Duodenal mucosa (tissue), 2 donors: Measurements from ENCODE around the gene RBM12.
"Not testable (repeated sequence)": the region's sequence is repeated elsewhere in the genome, so short reads cannot be mapped to it uniquely, and the experiment has no call there.

Experiments used
- H3K27ac ChIP-seq: one replicate; pipeline ENCODE4 v1.7.0; 2013; ENCODE audit warnings: low read depth, low read length
- H3K27me3 ChIP-seq, 2 donors: one replicate each; pipeline ENCODE4 v1.7.0; 2013; ENCODE audit warnings: low read length in 2 of 2, control low read depth in 1 of 2; ENCODE audit not compliant: insufficient read depth in 2 of 2, control insufficient read depth in 1 of 2
- H3K36me3 ChIP-seq, 2 donors: one replicate each; pipeline ENCODE4 v1.7.0; 2013; ENCODE audit warnings: low read length in 2 of 2, control low read depth in 1 of 2; ENCODE audit not compliant: insufficient read depth in 2 of 2, control insufficient read depth in 1 of 2
- H3K4me1 ChIP-seq, 2 donors: one replicate each; pipeline ENCODE4 v1.7.0; 2013; ENCODE audit warnings: low read length in 2 of 2, control low read depth in 1 of 2; ENCODE audit not compliant: insufficient read depth in 2 of 2, control insufficient read depth in 1 of 2
- H3K4me3 ChIP-seq, 2 donors: one replicate each; pipeline ENCODE4 v1.7.0; 2013; ENCODE audit warnings: low read length in 2 of 2, low read depth in 1 of 2
- H3K9ac ChIP-seq, 2 donors: one replicate each; pipeline ENCODE4 v1.7.0; 2013; ENCODE audit warnings: low read length in 2 of 2, low read depth in 1 of 2
- H3K9me3 ChIP-seq, 2 donors: one replicate each; pipeline ENCODE4 v1.7.0; 2013; ENCODE audit warnings: low read length in 2 of 2, control low read depth in 1 of 2; ENCODE audit not compliant: control insufficient read depth in 1 of 2

The RBM12 gene

GRCh38 chr20:35664466-35665206 is at the start of gene RBM12, which contains the start of gene CPNE1:
Gene RBM12 (minus strand): TSS chr20:35664900. CDS start chr20:35655322, 9,578 bp downstream.
Gene CPNE1 (minus strand): TSS chr20:35664900. CDS start chr20:35632923, 31,977 bp downstream.
- Histone ChIP-seq H3K27ac (peak within 1 kb of the TSS; percentile 97), H3K9me3 (no peaks in the 10 kb centered on the region), H3K27me3 (no peaks in the 10 kb centered on the region), H3K4me3 (peak within 1 kb of the TSS; percentile 80 to 100), H3K4me1 (peaks cover 35 to 43% of the 10 kb centered on the region in 2 donors), H3K9ac (peak within 1 kb of the TSS; percentile 85 to 100), H3K36me3 (peaks cover 3 to 11% of the 10 kb centered on the region in 2 donors)

GRCh38 chr20:35714127-35714526 is 49.4 kb upstream of the RBM12 start:
- Histone ChIP-seq H3K9me3 (no peaks in the 10 kb centered on the region), H3K4me3 (no peak overlapping the region), H3K36me3 (peaks cover 55 to 86% of the 10 kb centered on the region in 2 donors), H3K9ac (no peak overlapping the region), H3K27ac (no peak overlapping the region), H3K27me3 (no peaks in the 10 kb centered on the region), H3K4me1 (no peaks in the 10 kb centered on the region)

- not testable (repeated sequence) for H3K9me3 ChIP-seq, H3K4me1 ChIP-seq
- peaks cover 61 to 85% of the 10 kb centered on the region in 2 donors for H3K36me3 ChIP-seq
Measured at GRCh38 chr20:35713120-35713519, 48.4 kb upstream of the RBM12 start.

GRCh38 chr20:35711588-35712209 is 47.0 kb upstream of the RBM12 start:
- no peaks in the 10 kb centered on the region for H3K4me1 ChIP-seq
- H3K9ac ChIP-seq: no peak overlapping the region
- H3K36me3 ChIP-seq: peaks cover 61 to 84% of the 10 kb centered on the region in 2 donors
- no peaks in the 10 kb centered on the region for H3K9me3 ChIP-seq
- H3K27ac ChIP-seq: no peak overlapping the region
- H3K27me3 ChIP-seq: no peaks in the 10 kb centered on the region
- no peak overlapping the region for H3K4me3 ChIP-seq

More at GRCh38 chr20:35713120-35713519, 48.4 kb upstream of the RBM12 start:
- H3K9ac ChIP-seq, H3K27me3 ChIP-seq, H3K27ac ChIP-seq, H3K4me3 ChIP-seq: not testable (repeated sequence)

- H3K27ac ChIP-seq: no peak overlapping the region
Measured at GRCh38 chr20:35710884-35711587, 46.3 kb upstream of the RBM12 start.

GRCh38 chr20:35710039-35710438 is 45.3 kb upstream of the RBM12 start:
- Histone ChIP-seq H3K27me3 (no peaks in the 10 kb centered on the region), H3K9ac (no peak overlapping the region), H3K4me3 (no peak overlapping the region), H3K4me1 (no peaks in the 10 kb centered on the region), H3K9me3 (no peaks in the 10 kb centered on the region), H3K36me3 (peaks cover 61 to 84% of the 10 kb centered on the region in 2 donors), H3K27ac (no peak overlapping the region)

More at GRCh38 chr20:35710884-35711587, 46.3 kb upstream of the RBM12 start:
- Histone ChIP-seq H3K9me3 (no peaks in the 10 kb centered on the region), H3K9ac (no peak overlapping the region), H3K36me3 (peaks cover 62 to 84% of the 10 kb centered on the region in 2 donors), H3K4me1 (no peaks in the 10 kb centered on the region), H3K4me3 (no peak overlapping the region), H3K27me3 (no peaks in the 10 kb centered on the region)

GRCh38 chr20:35709259-35709658 is 44.6 kb upstream of the RBM12 start:
- peaks cover 66 to 85% of the 10 kb centered on the region in 2 donors for H3K36me3 ChIP-seq
- no peaks in the 10 kb centered on the region for H3K4me1 ChIP-seq
- H3K9ac ChIP-seq: no peak overlapping the region
- H3K27ac ChIP-seq: no peak overlapping the region
- no peaks in the 10 kb centered on the region for H3K27me3 ChIP-seq
- no peak overlapping the region for H3K4me3 ChIP-seq
- H3K9me3 ChIP-seq: no peaks in the 10 kb centered on the region

GRCh38 chr20:35708502-35708901 is 43.8 kb upstream of the RBM12 start:
- Histone ChIP-seq H3K9me3 (no peaks in the 10 kb centered on the region), H3K27ac (no peak overlapping the region), H3K36me3 (peaks cover 65 to 85% of the 10 kb centered on the region in 2 donors)

GRCh38 chr20:35706591-35707529 is 42.2 kb upstream of the RBM12 start:
- H3K9ac ChIP-seq, H3K4me1 ChIP-seq, H3K27ac ChIP-seq, H3K4me3 ChIP-seq, H3K9me3 ChIP-seq, H3K27me3 ChIP-seq: not testable (repeated sequence)
- peaks cover 74 to 86% of the 10 kb centered on the region in 2 donors for H3K36me3 ChIP-seq

More at GRCh38 chr20:35708502-35708901, 43.8 kb upstream of the RBM12 start:
- no peak overlapping the region for H3K9ac ChIP-seq
- no peaks in the 10 kb centered on the region for H3K4me1 ChIP-seq
- H3K4me3 ChIP-seq: no peak overlapping the region
- no peaks in the 10 kb centered on the region for H3K27me3 ChIP-seq
